Neural progenitor cell (in vitro differentiated cells): Measurements from ENCODE around the gene FAT1. TPM values are rescaled to one million over a fixed set of nuclear protein-coding genes. Genes with fewer than 3 reads are reported as not detected.

Experiments used
- DNase-seq: peaks from one replicate; pipeline ENCODE4 v3.0.0-alpha.2; 2016; ENCODE audit warnings: low spot score
- H2AFZ ChIP-seq: fragments of 200-600 bp; sonication (generic); replicated peaks from 2 replicates; pipeline ENCODE4 v1.6.1; 2016; ENCODE audit warnings: antibody characterized with exemption
- H3F3A ChIP-seq: fragments of 200-600 bp; sonication (generic); 2 replicates; pipeline ENCODE4 v1.6.1; 2016; ENCODE audit warnings: antibody characterized with exemption, low read depth
- H3K27ac ChIP-seq: fragments of 200-600 bp; sonication (generic); 2 replicates; pipeline ENCODE4 v1.5.1; 2016; ENCODE audit warnings: mild to moderate bottlenecking
- H3K27me3 ChIP-seq: fragments of 200-600 bp; sonication (generic); 2 replicates; pipeline ENCODE4 v1.6.1; 2016; ENCODE audit warnings: mild to moderate bottlenecking, moderate library complexity
- H3K36me3 ChIP-seq: fragments of 200-600 bp; sonication (generic); 2 replicates; pipeline ENCODE4 v1.5.1; 2016
- H3K4me1 ChIP-seq: fragments of 200-600 bp; sonication (generic); 2 replicates; pipeline ENCODE4 v1.6.1; 2016; ENCODE audit warnings: mixed run types
- H3K4me2 ChIP-seq: fragments of 200-600 bp; sonication (generic); 2 replicates; pipeline ENCODE4 v1.6.1; 2016
- H3K4me3 ChIP-seq: fragments of 200-600 bp; sonication (generic); 2 replicates; pipeline ENCODE4 v1.5.1; 2016
- H3K79me2 ChIP-seq: fragments of 200-600 bp; sonication (generic); 2 replicates; pipeline ENCODE4 v1.6.1; 2016; ENCODE audit warnings: low read depth
- H3K9ac ChIP-seq: fragments of 200-600 bp; sonication (generic); 2 replicates; pipeline ENCODE4 v1.6.1; 2016
- H3K9me3 ChIP-seq: fragments of 200-600 bp; sonication (generic); 2 replicates; pipeline ENCODE4 v1.5.1; 2016; ENCODE audit warnings: low read depth
- H4K20me1 ChIP-seq: fragments of 200-600 bp; sonication (generic); 2 replicates; pipeline ENCODE4 v1.6.1; 2016; ENCODE audit warnings: low read depth
- H3K27ac Mint-ChIP-seq: 3 replicates; pipeline ENCODE4 v1.8.0; 2021; ENCODE audit warnings: mixed read lengths
- H3K27me3 Mint-ChIP-seq: 2 replicates; pipeline ENCODE4 v1.8.0; 2022; ENCODE audit warnings: low read depth, mild to moderate bottlenecking, inconsistent platforms, moderate library complexity, mixed read lengths; ENCODE audit not compliant: insufficient read depth
- H3K36me3 Mint-ChIP-seq: 3 replicates; pipeline ENCODE4 v1.8.0; 2021; ENCODE audit warnings: mixed read lengths
- H3K4me1 Mint-ChIP-seq: 3 replicates; pipeline ENCODE4 v1.8.0; 2021; ENCODE audit warnings: mixed read lengths
- H3K4me3 Mint-ChIP-seq: 3 replicates; pipeline ENCODE4 v1.8.0; 2021; ENCODE audit warnings: mild to moderate bottlenecking, moderate library complexity, mixed read lengths
- H3K9me3 Mint-ChIP-seq: 3 replicates; pipeline ENCODE4 v1.8.0; 2020; ENCODE audit warnings: mixed read lengths
- CTCF ChIP-seq: fragments of 200-600 bp; sonication (generic); IDR thresholded peaks from 2 replicates; pipeline ENCODE4 v1.5.1; 2017; ENCODE audit warnings: antibody characterized with exemption, mild to moderate bottlenecking
- EZH2 ChIP-seq: fragments of 200-600 bp; sonication (generic); IDR thresholded peaks from 2 replicates; pipeline ENCODE4 v1.6.1; 2017; ENCODE audit warnings: antibody characterized with exemption, mild to moderate bottlenecking, moderate library complexity
- EZH2phosphoT487 ChIP-seq: fragments of 200-600 bp; sonication (generic); IDR thresholded peaks from 2 replicates; pipeline ENCODE4 v1.6.1; 2017; ENCODE audit warnings: antibody characterized with exemption
- total RNA-seq: library from RNA; depleted of rRNA; stranded (reverse); fragments of >200 nt; gene quantifications from 2 replicates; pipeline ENCODE4 v1.2.3, GENCODE V29; 2015; ENCODE audit warnings: low replicate concordance

Gene FAT1
- total RNA-seq, 1 donor from 2014 or later = 517 TPM

GRCh38 chr4:186606591-186606992, 117.1 kb downstream of the FAT1 start:
- Histone ChIP-seq H3K9me3 (no peaks in the 10 kb centered on the region), H3K9ac (no peak overlapping the region), H3K27ac (peak overlapping the region; percentile 2), H2AFZ (no peak overlapping the region), H3K27me3 (no peaks in the 10 kb centered on the region), H3K4me1 (peaks cover 9% of the 10 kb centered on the region), H3K4me2 (no peak overlapping the region), H3K79me2 (peaks cover 25% of the 10 kb centered on the region), H3F3A (peaks cover 4% of the 10 kb centered on the region), H4K20me1 (peaks cover 6% of the 10 kb centered on the region), H3K36me3 (peaks cover 57% of the 10 kb centered on the region), H3K4me3 (no peak overlapping the region)
- no peak overlapping the region for H3K27ac Mint-ChIP-seq
- H3K4me3 Mint-ChIP-seq = no peak overlapping the region
- no peaks in the 10 kb centered on the region for H3K9me3 Mint-ChIP-seq
- H3K4me1 Mint-ChIP-seq = peaks cover 10% of the 10 kb centered on the region
- peak; percentile 33 for DNase-seq
- peaks cover 82% of the 10 kb centered on the region for H3K36me3 Mint-ChIP-seq
- TF ChIP-seq CTCF (no peak), EZH2phosphoT487 (no peak), EZH2 (no peak)
- no peaks in the 10 kb centered on the region for H3K27me3 Mint-ChIP-seq

- Histone ChIP-seq H3K9ac (no peak overlapping the region), H3K4me2 (no peak overlapping the region), H2AFZ (no peak overlapping the region), H3K9me3 (no peaks in the 10 kb centered on the region), H3K4me3 (no peak overlapping the region), H3K27me3 (no peaks in the 10 kb centered on the region), H3K27ac (no peak overlapping the region), H4K20me1 (peaks cover 6% of the 10 kb centered on the region), H3K4me1 (peaks cover 9% of the 10 kb centered on the region), H3F3A (peaks cover 4% of the 10 kb centered on the region), H3K36me3 (peaks cover 60% of the 10 kb centered on the region), H3K79me2 (peaks cover 27% of the 10 kb centered on the region)
- peaks cover 10% of the 10 kb centered on the region for H3K4me1 Mint-ChIP-seq
- H3K27me3 Mint-ChIP-seq = no peaks in the 10 kb centered on the region
- peaks cover 80% of the 10 kb centered on the region for H3K36me3 Mint-ChIP-seq
- H3K27ac Mint-ChIP-seq = no peak overlapping the region
- no peaks in the 10 kb centered on the region for H3K9me3 Mint-ChIP-seq
- no peak overlapping the region for H3K4me3 Mint-ChIP-seq
- no peak for TF ChIP-seq CTCF
- no peak for TF ChIP-seq EZH2
- no peak for TF ChIP-seq EZH2phosphoT487
- no peak for DNase-seq
Measured at GRCh38 chr4:186605261-186605865, 118.3 kb downstream of the FAT1 start.

- Histone ChIP-seq H3K27ac (no peak overlapping the region), H3K4me1 (peaks cover 9% of the 10 kb centered on the region), H3K79me2 (peaks cover 26% of the 10 kb centered on the region), H4K20me1 (peaks cover 6% of the 10 kb centered on the region), H3K9me3 (no peaks in the 10 kb centered on the region), H3K9ac (no peak overlapping the region), H3K4me3 (no peak overlapping the region), H3K4me2 (no peak overlapping the region), H3K36me3 (peaks cover 53% of the 10 kb centered on the region), H2AFZ (no peak overlapping the region), H3K27me3 (no peaks in the 10 kb centered on the region), H3F3A (peaks cover 4% of the 10 kb centered on the region)
- TF ChIP-seq EZH2 (no peak), CTCF (no peak), EZH2phosphoT487 (no peak)
- no peak for DNase-seq
- Mint-ChIP-seq H3K9me3 (no peaks in the 10 kb centered on the region), H3K4me1 (peaks cover 10% of the 10 kb centered on the region), H3K4me3 (no peak overlapping the region), H3K27me3 (no peaks in the 10 kb centered on the region), H3K36me3 (peaks cover 78% of the 10 kb centered on the region), H3K27ac (no peak overlapping the region)
Measured at GRCh38 chr4:186604124-186604807, 119.4 kb downstream of the FAT1 start.
